Fibroblast of lung (primary cell): ENCODE data around the gene FANCG.

Experiments used
- CTCF ChIP-seq, 2 donors: IDR thresholded peaks in 1 of 2; conservative IDR thresholded peaks in 1 of 2; 1 replicate in 1 of 2; 2 replicates in 1 of 2; pipeline ENCODE4 v1.5.1; 2011 to 2012; ENCODE audit warnings: low read length in 2 of 2, control low read depth in 1 of 2, inconsistent platforms in 1 of 2, low read depth in 1 of 2, mild to moderate bottlenecking in 1 of 2
- EZH2 ChIP-seq: IDR thresholded peaks from 2 replicates; pipeline ENCODE4 v1.5.1; 2012; ENCODE audit warnings: low read length, control low read depth, mild to moderate bottlenecking; ENCODE audit errors: missing control alignments

- TF ChIP-seq CTCF (conservative IDR thresholded peaks at IDR 0.05 in 1 of 2, IDR thresholded peaks at IDR 0.05 in 1 of 2; ENCODE audit: low read depth in 1 of 2, low read length in 2 of 2) (no peak), EZH2 (no peak)
Observed at GRCh38 chr9:35114840-35115628, 35.3 kb upstream of the FANCG start.
